NB4 (cell line): Measurements from ENCODE around the gene FNIP1.

Experiments used
- CTCF ChIP-seq: IDR thresholded peaks from one replicate; pipeline ENCODE4 v1.5.1; 2012; ENCODE audit warnings: low read depth, low read length
- MAX ChIP-seq: IDR thresholded peaks from 2 replicates; pipeline ENCODE4 v1.6.1; 2011; ENCODE audit warnings: low read depth, low read length
- POLR2A ChIP-seq: IDR thresholded peaks from 2 replicates; pipeline ENCODE4 v1.6.1; 2011; ENCODE audit warnings: mild to moderate bottlenecking; ENCODE audit not compliant: insufficient read length; ENCODE audit errors: extremely low read depth

DNA sequence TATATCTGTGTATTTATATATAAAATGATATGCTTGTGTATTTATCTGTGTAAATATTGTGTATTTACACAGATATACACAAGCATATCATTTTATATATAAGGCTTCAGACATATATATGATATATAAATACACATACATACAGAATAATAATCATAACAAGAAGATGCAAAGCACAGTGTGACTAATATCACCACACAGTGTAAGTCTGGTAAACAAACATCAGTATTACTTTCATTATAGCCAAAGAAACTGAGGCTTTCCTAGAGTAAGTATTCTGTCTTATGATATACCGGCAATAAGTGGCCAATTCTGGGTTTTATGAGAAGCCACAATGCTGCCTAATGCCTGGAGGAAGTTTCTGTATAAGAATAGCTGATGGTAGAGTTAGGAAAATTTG is 131.9 kb downstream of the FNIP1 start:
- TF ChIP-seq POLR2A (no peak), CTCF (no peak), MAX (no peak)
